ENCODE measurements around the gene PCNX4. TPM values are rescaled to one million over a fixed set of nuclear protein-coding genes. Genes with fewer than 3 reads are reported as not detected.
"Not testable (repeated sequence)": the region's sequence is repeated elsewhere in the genome, so short reads cannot be mapped to it uniquely, and the experiment has no call there.

The PCNX4 gene
- total RNA-seq (10 to 100 TPM; 17.3 to 21.0 TPM), total RNA-seq (38.8 to 135 (median 77.9) reads per million in 172 experiments)
- 26.7 TPM for polyA plus RNA-seq (2013, experiment 1 of 2)
- 29.6 TPM for polyA plus RNA-seq (2013, experiment 2 of 2)

DNA sequence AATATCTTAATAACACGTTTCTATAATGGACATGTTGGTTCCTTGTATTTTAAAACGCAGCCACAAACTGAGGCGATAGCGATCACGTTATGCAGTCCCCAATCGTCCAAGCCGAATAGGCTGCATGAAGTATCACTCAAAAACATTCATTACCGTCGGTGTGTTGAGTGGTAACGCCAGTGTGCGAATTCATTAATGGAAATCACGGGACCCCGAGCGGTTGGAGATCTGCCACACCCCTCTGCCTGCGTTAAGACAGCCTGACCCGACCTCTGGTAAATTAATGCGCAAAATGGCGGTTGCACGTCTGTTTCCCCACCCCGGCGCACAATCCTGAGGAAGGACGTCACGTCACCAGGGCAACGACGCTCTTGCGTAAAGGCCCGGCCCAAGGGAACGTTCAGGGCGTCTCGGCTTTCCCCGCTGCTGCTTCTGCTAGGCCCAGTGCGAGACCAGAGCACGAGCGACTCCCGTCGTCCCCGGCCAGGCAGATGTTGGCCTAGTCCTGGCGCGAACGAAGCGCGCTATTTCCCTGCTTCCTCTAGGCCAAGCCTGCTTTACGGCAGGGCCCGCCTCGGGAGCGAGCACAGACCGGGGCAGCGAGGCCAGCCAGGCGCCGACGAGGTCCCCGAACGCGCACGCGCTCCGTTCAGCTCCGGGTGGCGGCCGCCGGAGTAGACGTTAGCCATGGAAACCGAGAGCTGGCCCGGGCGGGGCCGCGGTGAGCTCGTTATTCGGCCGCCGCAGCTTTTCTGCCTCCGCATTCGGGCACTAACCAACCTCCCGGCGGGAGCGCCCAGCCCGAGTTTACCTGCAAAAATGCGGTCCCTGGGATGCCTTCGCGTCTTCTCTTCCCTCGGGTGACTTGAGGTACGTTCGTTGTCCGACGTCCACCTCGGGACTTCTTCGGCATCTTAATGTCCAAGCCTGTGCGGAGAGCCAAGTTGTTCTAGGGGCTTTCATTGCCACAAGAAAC lies at the start of gene PCNX4:
Gene PCNX4 (plus strand): TSS at position 374 of the 976 bp plus-strand sequence. CDS start 15,716 bp downstream, outside the sequence.
- H3K27ac Mint-ChIP-seq = peak within 1 kb of the TSS; percentile 99
- Histone ChIP-seq H3K4me1 (ENCODE audit: insufficient read depth, low read length) (peaks cover 21% of the 10 kb centered on the region), H3K27ac (ENCODE audit: low read depth in 1 of 2, low read length in 2 of 2) (peak within 1 kb of the TSS; percentile 94 to 98), H3K27me3 (ENCODE audit: control insufficient read depth in 1 of 2, insufficient read depth in 2 of 2, low read length in 2 of 2) (no peaks in the 10 kb centered on the region), H3K9me3 (ENCODE audit: control insufficient read depth in 1 of 2, insufficient read depth in 1 of 2, low read length in 2 of 2) (no peaks in the 10 kb centered on the region), H3K36me3 (ENCODE audit: insufficient read depth, low read length) (no peaks in the 10 kb centered on the region), H3K4me3 (ENCODE audit: low read length) (peak within 1 kb of the TSS; percentile 89)
- ATAC-seq (ENCODE audit: poor library complexity) (peak; percentile 92), DNase-seq (peak; percentile 88 to 99 (median 92))
- intact Hi-C loops (cut with DNase I, micrococcal nuclease) = loop anchor here (1.0 to 10.0 kb wide), 8 partner anchors 60 to 905 kb away; partner anchors contain the start of genes DAAM1 (in 2 of the 2), DHRS7 (in 2 of the 2), JKAMP (in 2 of the 2) and L3HYPDH (in 2 of the 2)
- no peaks in the 10 kb centered on the region for H3K27me3 Mint-ChIP-seq
- ChIA-PET CTCF (interaction anchor here (1.4 to 1.8 kb wide), 2 partner anchors 10 to 127 kb away, joined by 4 to 7 read pairs; no protein-coding TSS in a partner anchor), POLR2A (interaction anchor here (0.6 to 6.3 kb wide), 15 partner anchors 9 to 236 kb away, joined by 3 to 76 read pairs (median 4); partner anchors contain the start of genes DHRS7 and PPM1A)
- H3K9me3 Mint-ChIP-seq = no peaks in the 10 kb centered on the region
- H3K36me3 Mint-ChIP-seq (ENCODE audit: low read depth) = peaks cover 14% of the 10 kb centered on the region
- TF ChIP-seq, protein P1, sequence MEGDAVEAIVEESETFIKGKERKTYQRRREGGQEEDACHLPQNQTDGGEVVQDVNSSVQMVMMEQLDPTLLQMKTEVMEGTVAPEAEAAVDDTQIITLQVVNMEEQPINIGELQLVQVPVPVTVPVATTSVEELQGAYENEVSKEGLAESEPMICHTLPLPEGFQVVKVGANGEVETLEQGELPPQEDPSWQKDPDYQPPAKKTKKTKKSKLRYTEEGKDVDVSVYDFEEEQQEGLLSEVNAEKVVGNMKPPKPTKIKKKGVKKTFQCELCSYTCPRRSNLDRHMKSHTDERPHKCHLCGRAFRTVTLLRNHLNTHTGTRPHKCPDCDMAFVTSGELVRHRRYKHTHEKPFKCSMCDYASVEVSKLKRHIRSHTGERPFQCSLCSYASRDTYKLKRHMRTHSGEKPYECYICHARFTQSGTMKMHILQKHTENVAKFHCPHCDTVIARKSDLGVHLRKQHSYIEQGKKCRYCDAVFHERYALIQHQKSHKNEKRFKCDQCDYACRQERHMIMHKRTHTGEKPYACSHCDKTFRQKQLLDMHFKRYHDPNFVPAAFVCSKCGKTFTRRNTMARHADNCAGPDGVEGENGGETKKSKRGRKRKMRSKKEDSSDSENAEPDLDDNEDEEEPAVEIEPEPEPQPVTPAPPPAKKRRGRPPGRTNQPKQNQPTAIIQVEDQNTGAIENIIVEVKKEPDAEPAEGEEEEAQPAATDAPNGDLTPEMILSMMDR (IDR thresholded peaks at IDR 0.05) = no peak
- H3K4me1 Mint-ChIP-seq (ENCODE audit: low read depth) = peaks cover 51% of the 10 kb centered on the region
- peak within 1 kb of the TSS; percentile 96 for H3K4me3 Mint-ChIP-seq

DNA sequence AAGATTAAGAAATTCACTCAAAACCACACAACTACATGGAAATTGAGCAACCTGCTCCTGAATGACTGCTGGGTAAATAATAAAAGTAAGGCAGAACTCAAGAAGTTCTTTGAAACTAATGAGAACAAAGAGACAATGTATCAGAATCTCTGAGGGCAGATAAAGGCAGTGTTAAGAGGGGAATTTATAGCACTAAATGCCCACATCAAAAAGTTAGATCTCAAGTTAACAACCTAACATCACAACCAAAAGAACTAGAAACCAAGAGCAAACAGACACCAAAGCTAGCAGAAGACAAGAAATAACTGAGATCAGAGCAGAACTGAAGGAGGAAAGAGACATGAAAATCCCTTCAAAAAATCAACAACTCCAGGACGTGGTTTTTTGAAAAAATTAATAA lies 43.7 kb upstream of the PCNX4 start:
- H3K4me3 ChIP-seq (ENCODE audit: low read length); H3K9me3 ChIP-seq (ENCODE audit: control insufficient read depth in 1 of 2, insufficient read depth in 1 of 2, low read length in 2 of 2); H3K4me3 Mint-ChIP-seq; POLR2A ChIA-PET; H3K27ac ChIP-seq (ENCODE audit: low read depth in 1 of 2, low read length in 2 of 2); H3K9me3 Mint-ChIP-seq; H3K27me3 ChIP-seq (ENCODE audit: control insufficient read depth in 1 of 2, insufficient read depth in 2 of 2, low read length in 2 of 2); H3K36me3 ChIP-seq (ENCODE audit: insufficient read depth, low read length); H3K36me3 Mint-ChIP-seq (ENCODE audit: low read depth); DNase-seq; intact Hi-C loops (cut with DNase I, micrococcal nuclease); H3K27ac Mint-ChIP-seq; ATAC-seq (ENCODE audit: poor library complexity): not testable (repeated sequence)
- CTCF ChIA-PET = interaction anchor here (1.2 kb wide), 1 partner anchor 84 kb away, joined by 4 read pairs; no protein-coding TSS in a partner anchor
- H3K4me1 Mint-ChIP-seq (ENCODE audit: low read depth) = peaks cover 14% of the 10 kb centered on the region
- peaks cover 26% of the 10 kb centered on the region for H3K27me3 Mint-ChIP-seq
- H3K4me1 ChIP-seq (ENCODE audit: insufficient read depth, low read length) = peaks cover 10% of the 10 kb centered on the region

DNA sequence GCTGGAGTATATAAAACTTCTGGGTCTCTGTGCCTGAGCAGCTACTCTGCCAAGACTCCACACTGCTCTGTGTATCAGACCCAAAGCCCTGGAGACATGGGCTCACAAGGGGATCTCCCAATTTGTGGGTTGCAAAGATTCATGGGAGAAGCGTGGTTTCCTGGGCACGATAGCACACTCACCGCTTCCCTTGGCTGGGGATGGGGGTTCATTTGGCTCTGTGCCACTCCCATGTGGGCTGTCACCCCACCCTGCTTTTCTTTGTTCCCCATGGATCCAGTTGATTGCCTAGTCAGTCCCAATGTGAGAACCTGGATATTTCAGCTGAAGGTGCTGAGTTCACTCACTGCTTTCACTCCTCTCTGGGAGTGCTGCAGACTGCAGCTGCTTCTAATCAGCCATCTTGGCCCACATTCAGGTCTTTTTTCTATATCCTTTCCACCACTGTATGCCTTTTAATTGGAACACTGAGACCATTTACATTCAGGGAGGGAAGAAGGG lies 40.0 kb upstream of the PCNX4 start:
- Mint-ChIP-seq H3K27ac (no peak overlapping the region), H3K4me3 (no peak overlapping the region), H3K27me3 (peaks cover 16% of the 10 kb centered on the region), H3K36me3 (ENCODE audit: low read depth) (no peaks in the 10 kb centered on the region), H3K4me1 (ENCODE audit: low read depth) (peaks cover 14% of the 10 kb centered on the region), H3K9me3 (no peaks in the 10 kb centered on the region)
- DNase-seq (peak in 3 of 14 experiments; percentile 43 to 51 (median 44)), ATAC-seq (ENCODE audit: poor library complexity) (peak; percentile 71)
- Histone ChIP-seq H3K36me3 (ENCODE audit: insufficient read depth, low read length) (no peaks in the 10 kb centered on the region), H3K9me3 (ENCODE audit: control insufficient read depth in 1 of 2, insufficient read depth in 1 of 2, low read length in 2 of 2) (peaks cover 0 to 4% of the 10 kb centered on the region in 2 experiments), H3K27ac (ENCODE audit: low read depth in 1 of 2, low read length in 2 of 2) (no peak overlapping the region), H3K27me3 (ENCODE audit: control insufficient read depth in 1 of 2, insufficient read depth in 2 of 2, low read length in 2 of 2) (peaks cover 0 to 5% of the 10 kb centered on the region in 2 experiments), H3K4me3 (ENCODE audit: low read length) (no peak overlapping the region), H3K4me1 (ENCODE audit: insufficient read depth, low read length) (peaks cover 10% of the 10 kb centered on the region)
- CTCF ChIA-PET = no interaction called here
- intact Hi-C loops (cut with DNase I, micrococcal nuclease) = no loop called here
- POLR2A ChIA-PET = no interaction called here
- TF ChIP-seq, protein P1 (IDR thresholded peaks at IDR 0.05) = no peak

All from CD4-positive, alpha-beta T cell (primary cell).